HL-60 (cell line): ENCODE measurements around the gene WDR20.
"Not testable (repeated sequence)": the region's sequence is repeated elsewhere in the genome, so short reads cannot be mapped to it uniquely, and the experiment has no call there.

Experiments
- DNase-seq, 2 experiments: peaks; one replicate each; pipeline ENCODE4 v3.0.0-alpha.2; 2010 to 2020; ENCODE audit warnings: low read depth in 1 of 2, low spot score in 1 of 2
- H3K27ac ChIP-seq: fragments of 250-450 bp; sonication (Bioruptor Pico); replicated peaks from 2 replicates; pipeline ENCODE4 v1.5.1; 2020; ENCODE audit warnings: mild to moderate bottlenecking, moderate library complexity
- H3K27me3 ChIP-seq: fragments of 250-450 bp; sonication (Bioruptor Pico); 2 replicates; pipeline ENCODE4 v1.5.1; 2021; ENCODE audit warnings: mild to moderate bottlenecking, moderate library complexity; ENCODE audit not compliant: insufficient read depth, poor library complexity, severe bottlenecking
- H3K4me3 ChIP-seq: replicated peaks from 2 replicates; pipeline ENCODE4 v1.5.1; 2011; ENCODE audit warnings: mild to moderate bottlenecking, control low read depth, low read length; ENCODE audit not compliant: insufficient read depth
- CTCF ChIP-seq: IDR thresholded peaks from one replicate; pipeline ENCODE4 v1.5.1; 2011; ENCODE audit warnings: low read length, control low read depth, inconsistent platforms; ENCODE audit not compliant: insufficient read depth
- GABPA ChIP-seq: IDR thresholded peaks from 2 replicates; pipeline ENCODE4 v1.6.1; 2012; ENCODE audit warnings: low read depth
- POLR2AphosphoS5 ChIP-seq: IDR thresholded peaks from 2 replicates; pipeline ENCODE4 v1.6.1; 2012; ENCODE audit warnings: low read depth
- REST ChIP-seq: IDR thresholded peaks from 2 replicates; pipeline ENCODE4 v1.6.1; 2012; ENCODE audit warnings: low read depth; ENCODE audit not compliant: insufficient replicate concordance
- SPI1 ChIP-seq: IDR thresholded peaks from 2 replicates; pipeline ENCODE4 v1.6.1; 2012; ENCODE audit warnings: low read depth, mild to moderate bottlenecking, borderline replicate concordance

Gene WDR20

DNA sequence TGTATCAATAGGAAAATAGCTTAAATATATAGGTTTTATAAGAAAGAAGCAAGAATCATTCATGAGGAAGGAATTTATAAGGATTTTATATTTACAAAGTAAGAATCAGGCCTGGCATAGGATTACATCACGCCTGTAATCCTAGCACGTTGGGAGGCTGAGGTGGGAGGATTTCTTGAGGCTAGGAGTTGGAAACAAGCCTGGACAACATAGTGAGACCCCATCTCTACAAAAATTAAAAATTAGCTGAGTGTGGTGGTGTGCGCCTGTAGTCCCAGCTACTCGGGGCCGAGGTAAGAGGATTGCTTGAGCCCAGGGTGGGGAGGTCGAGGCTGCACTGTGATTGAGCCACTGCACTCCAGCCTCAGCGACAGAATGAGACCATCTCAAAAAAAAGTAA lies 10.4 kb downstream of the WDR20 start:
- H3K4me3 ChIP-seq = no peak overlapping the region
- H3K27ac ChIP-seq = no peak overlapping the region
- DNase-seq = no peak
- TF ChIP-seq SPI1 (no peak), GABPA (no peak), CTCF (no peak), REST (no peak), POLR2AphosphoS5 (no peak)
- H3K27me3 ChIP-seq = no peaks in the 10 kb centered on the region

- H3K27ac ChIP-seq = no peak overlapping the region
- no peak for DNase-seq
- no peak for TF ChIP-seq REST
- TF ChIP-seq SPI1 = no peak
- no peak for TF ChIP-seq CTCF
- TF ChIP-seq POLR2AphosphoS5 = no peak
- TF ChIP-seq GABPA = no peak
- no peak overlapping the region for H3K4me3 ChIP-seq
- H3K27me3 ChIP-seq = no peaks in the 10 kb centered on the region
Observed at GRCh38 chr14:102150744-102151143, 11.0 kb downstream of the WDR20 start.

- not testable (repeated sequence) for H3K27ac ChIP-seq, H3K27me3 ChIP-seq, DNase-seq, H3K4me3 ChIP-seq
Observed at GRCh38 chr14:102151411-102151810, 11.7 kb downstream of the WDR20 start.

DNA sequence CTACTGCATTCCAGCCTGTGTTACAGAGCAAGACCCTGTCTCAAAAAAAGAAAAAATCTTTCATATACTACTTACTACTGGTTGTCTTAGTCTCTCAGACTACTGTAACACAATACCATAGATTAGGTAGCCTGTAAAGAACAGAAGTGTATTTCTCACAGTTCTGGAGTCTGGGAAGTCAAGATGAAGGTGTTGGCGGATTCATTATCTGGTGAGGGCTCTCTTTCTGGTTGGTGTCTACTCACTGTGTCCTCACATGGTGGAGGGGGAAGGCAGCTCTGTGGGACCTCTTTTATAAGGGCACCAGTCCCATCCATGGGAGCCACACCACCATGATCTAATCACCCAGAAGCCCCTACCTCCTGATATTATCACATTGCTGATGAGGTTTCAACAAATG lies 14.4 kb downstream of the WDR20 start:
- no peak for TF ChIP-seq SPI1
- DNase-seq = no peak
- Histone ChIP-seq H3K4me3 (no peak overlapping the region), H3K27ac (no peak overlapping the region), H3K27me3 (no peaks in the 10 kb centered on the region)

GRCh38 chr14:102154821-102155549 lies 15.3 kb downstream of the WDR20 start:
- Histone ChIP-seq H3K27me3 (no peaks in the 10 kb centered on the region), H3K4me3 (no peak overlapping the region), H3K27ac (no peak overlapping the region)
- TF ChIP-seq CTCF (no peak), POLR2AphosphoS5 (no peak), REST (no peak), GABPA (no peak), SPI1 (no peak)
- no peak for DNase-seq
